Left lung (tissue), 10 donors: ENCODE results near the gene RBM20. TPM values are rescaled to one million over a fixed set of nuclear protein-coding genes. Genes with fewer than 3 reads are reported as not detected.

Source experiments
- ATAC-seq: fragments of 200-7000 bp; cut with Tn5 transposase; one replicate; pipeline ENCODE4 v1.9.1; 2020; ENCODE audit warnings: moderate library complexity
- DNase-seq, 4 donors: peaks; one replicate each; pipeline ENCODE4 v3.0.0-alpha.2; 2013 to 2020
- H3K27ac ChIP-seq, 2 donors: fragments of 200-600 bp; sonication (generic) in 1 of 2; one replicate each; pipeline versions ENCODE4 v1.5.0 to v1.8.0; 2020 to 2021
- H3K27me3 ChIP-seq, 2 donors: fragments of 200-600 bp; sonication (generic) in 1 of 2; one replicate each; pipeline versions ENCODE4 v1.5.0 to v1.8.0; 2020 to 2021
- H3K36me3 ChIP-seq, 2 donors: fragments of 200-600 bp; sonication (generic) in 1 of 2; one replicate each; pipeline versions ENCODE4 v1.5.0 to v1.8.0; 2020 to 2021
- H3K4me1 ChIP-seq, 2 donors: fragments of 200-600 bp; one replicate each; pipeline ENCODE4 v1.8.0; 2021
- H3K4me3 ChIP-seq, 2 donors: fragments of 200-600 bp; sonication (generic) in 1 of 2; one replicate each; pipeline versions ENCODE4 v1.5.0 to v1.8.0; 2020 to 2021; ENCODE audit warnings: mild to moderate bottlenecking in 1 of 2
- H3K9me3 ChIP-seq, 2 donors: fragments of 200-600 bp; sonication (generic) in 1 of 2; one replicate each; pipeline versions ENCODE4 v1.5.0 to v1.8.0; 2020 to 2021
- CTCF ChIP-seq, 2 donors: fragments of 200-600 bp; sonication (generic) in 1 of 2; IDR thresholded peaks; one replicate each; pipeline versions ENCODE4 v1.5.0 to v1.8.0; 2021; ENCODE audit warnings: antibody characterized with exemption in 2 of 2
- intact Hi-C, 2 donors: fragments of 100-400 bp; cut with DNase I; formaldehyde crosslinking; loops; one replicate each; pipeline versions ENCODE4 v1.11.2 to v1.14.2; 2022
- polyA plus RNA-seq, 6 donors: library from polyadenylated mRNA; unstranded; fragments of 120-200 nt; gene quantifications; one replicate each; pipeline ENCODE4 v1.2.1, GENCODE V29; 2013; ENCODE audit not compliant: insufficient read length in 6 of 6
- total RNA-seq, 2 donors: library from RNA; stranded (reverse); fragmentation: NEBNext Ultra II Directional; extraction: Animal tissue kit (Norgen Biotek cat#: 25700); gene quantifications; one replicate each; pipeline ENCODE4 v1.2.1, GENCODE V29; 2021
- donor health status: DM: no; HTN: yes; CAD: no.
- donor health status: DM: no; HTN: no; CAD: no.

The RBM20 gene
- total and polyA plus RNA-seq, 8 donors, result 0.55 to 1.8 (median 1.1) TPM

- ATAC-seq (no peak), DNase-seq (no peak)
- Histone ChIP-seq H3K4me3 (no peak overlapping the region), H3K9me3 (no peaks in the 10 kb centered on the region), H3K36me3 (no peaks in the 10 kb centered on the region), H3K27ac (no peak overlapping the region), H3K4me1 (no peaks in the 10 kb centered on the region), H3K27me3 (peaks cover 0 to 2% of the 10 kb centered on the region in 2 donors)
- intact Hi-C loops, result no loop called here
- no peak for TF ChIP-seq CTCF (IDR thresholded peaks at IDR 0.05)
Observed at GRCh38 chr10:110625356-110625894, 18.7 kb upstream of the RBM20 start.

- TF ChIP-seq CTCF (IDR thresholded peaks at IDR 0.05), result no peak
- no peaks in the 10 kb centered on the region for H3K36me3 ChIP-seq
- no peaks in the 10 kb centered on the region for H3K9me3 ChIP-seq
- no peak for DNase-seq
- no peak for ATAC-seq
- H3K4me3 ChIP-seq, result no peak overlapping the region
- H3K27me3 ChIP-seq, result peaks cover 0 to 2% of the 10 kb centered on the region in 2 donors
- no peaks in the 10 kb centered on the region for H3K4me1 ChIP-seq
- no peak overlapping the region for H3K27ac ChIP-seq
- intact Hi-C loops, result no loop called here
Observed at GRCh38 chr10:110625951-110626855, 17.9 kb upstream of the RBM20 start.

- TF ChIP-seq CTCF (IDR thresholded peaks at IDR 0.05), result no peak
- Histone ChIP-seq H3K27me3 (no peaks in the 10 kb centered on the region), H3K9me3 (no peaks in the 10 kb centered on the region), H3K4me3 (no peak overlapping the region), H3K4me1 (no peaks in the 10 kb centered on the region), H3K27ac (no peak overlapping the region), H3K36me3 (no peaks in the 10 kb centered on the region)
- DNase-seq, result no peak
- intact Hi-C loops, result no loop called here
- ATAC-seq, result no peak
Observed at GRCh38 chr10:110628161-110628560, 16.0 kb upstream of the RBM20 start.

- H3K36me3 ChIP-seq, result no peaks in the 10 kb centered on the region
- ATAC-seq (peak; percentile 88), DNase-seq (peak in 2 of 4 donors; percentile 54 to 74)
- TF ChIP-seq CTCF (IDR thresholded peaks at IDR 0.05), result no peak
- intact Hi-C loops, result no loop called here
- peaks cover 0 to 3% of the 10 kb centered on the region in 2 donors for H3K27me3 ChIP-seq
- no peak overlapping the region for H3K4me3 ChIP-seq
- no peaks in the 10 kb centered on the region for H3K9me3 ChIP-seq
- H3K27ac ChIP-seq, result no peak overlapping the region
- no peaks in the 10 kb centered on the region for H3K4me1 ChIP-seq
Observed at GRCh38 chr10:110629680-110630191, 14.4 kb upstream of the RBM20 start.

GRCh38 chr10:110631934-110632333, 12.2 kb upstream of the RBM20 start:
- Histone ChIP-seq H3K4me1 (no peaks in the 10 kb centered on the region), H3K4me3 (no peak overlapping the region), H3K9me3 (no peaks in the 10 kb centered on the region), H3K27me3 (peaks cover 0 to 25% of the 10 kb centered on the region in 2 donors), H3K27ac (no peak overlapping the region), H3K36me3 (no peaks in the 10 kb centered on the region)
- DNase-seq (no peak), ATAC-seq (no peak)
- no peak for TF ChIP-seq CTCF (IDR thresholded peaks at IDR 0.05)
- intact Hi-C loops, result no loop called here
